ENCODE measurements around the gene TNFRSF21. TPM values are rescaled to one million over a fixed set of nuclear protein-coding genes. Genes with fewer than 3 reads are reported as not detected.
"Not testable (repeated sequence)": the region's sequence is repeated elsewhere in the genome, so short reads cannot be mapped to it uniquely, and the experiment has no call there.

Gene TNFRSF21
- total and polyA plus RNA-seq, 2 donors, result 22.8 to 43.2 TPM

GRCh38 chr6:47231151-47231550, 78.6 kb downstream of the TNFRSF21 start:
- WGBS, result 90% methylated on average over 4 of the region's 4 CpGs

GRCh38 chr6:47230579-47230978, 79.1 kb downstream of the TNFRSF21 start:
- Histone ChIP-seq H3K36me3 (ENCODE audit: insufficient read depth) (peaks cover 3% of the 10 kb centered on the region), H3K4me1 (ENCODE audit: insufficient read depth) (no peaks in the 10 kb centered on the region), H3K27ac (ENCODE audit: low read depth) (no peak overlapping the region), H3K4me3 (ENCODE audit: low read depth, low read length) (no peak overlapping the region)
- 82% methylated on average over 6 of the region's 6 CpGs for WGBS
- DNase-seq (ENCODE audit: extremely low spot score), result no peak

More at GRCh38 chr6:47231151-47231550, 78.6 kb downstream of the TNFRSF21 start:
- no peak for DNase-seq (ENCODE audit: extremely low spot score)
- peak overlapping the region; percentile 33 for H3K27ac ChIP-seq (ENCODE audit: low read depth)
- H3K36me3 ChIP-seq (ENCODE audit: insufficient read depth), result peaks cover 3% of the 10 kb centered on the region
- H3K4me3 ChIP-seq (ENCODE audit: low read depth, low read length), result no peak overlapping the region
- H3K4me1 ChIP-seq (ENCODE audit: insufficient read depth), result no peaks in the 10 kb centered on the region

GRCh38 chr6:47229255-47229654, 80.5 kb downstream of the TNFRSF21 start:
- no peaks in the 10 kb centered on the region for H3K4me1 ChIP-seq (ENCODE audit: insufficient read depth)
- WGBS, result 96% methylated on average over 7 of the region's 7 CpGs

GRCh38 chr6:47228093-47228492, 81.6 kb downstream of the TNFRSF21 start:
- not testable (repeated sequence) for DNase-seq (ENCODE audit: extremely low spot score); H3K4me3 ChIP-seq (ENCODE audit: low read depth, low read length); H3K4me1 ChIP-seq (ENCODE audit: insufficient read depth); H3K36me3 ChIP-seq (ENCODE audit: insufficient read depth); H3K27ac ChIP-seq (ENCODE audit: low read depth)
- 97% methylated on average over 3 of the region's 3 CpGs for WGBS

More at GRCh38 chr6:47229255-47229654, 80.5 kb downstream of the TNFRSF21 start:
- DNase-seq (ENCODE audit: extremely low spot score), result no peak
- H3K36me3 ChIP-seq (ENCODE audit: insufficient read depth), result peaks cover 3% of the 10 kb centered on the region
- H3K27ac ChIP-seq (ENCODE audit: low read depth), result no peak overlapping the region
- H3K4me3 ChIP-seq (ENCODE audit: low read depth, low read length), result no peak overlapping the region

- H3K27ac ChIP-seq (ENCODE audit: low read depth); H3K4me3 ChIP-seq (ENCODE audit: low read depth, low read length); DNase-seq (ENCODE audit: extremely low spot score); H3K4me1 ChIP-seq (ENCODE audit: insufficient read depth); H3K36me3 ChIP-seq (ENCODE audit: insufficient read depth): not testable (repeated sequence)
Measured at GRCh38 chr6:47223251-47223650, 86.5 kb downstream of the TNFRSF21 start.

GRCh38 chr6:47221565-47221964, 88.1 kb downstream of the TNFRSF21 start:
- Histone ChIP-seq H3K36me3 (ENCODE audit: insufficient read depth) (no peaks in the 10 kb centered on the region), H3K27ac (ENCODE audit: low read depth) (no peak overlapping the region), H3K4me1 (ENCODE audit: insufficient read depth) (no peaks in the 10 kb centered on the region), H3K4me3 (ENCODE audit: low read depth, low read length) (no peak overlapping the region)
- 52% methylated on average over 9 of the region's 9 CpGs for WGBS
- no peak for DNase-seq (ENCODE audit: extremely low spot score)

- H3K4me1 ChIP-seq (ENCODE audit: insufficient read depth), result no peaks in the 10 kb centered on the region
- WGBS, result 70% methylated on average over 6 of the region's 6 CpGs
- DNase-seq (ENCODE audit: extremely low spot score), result no peak
- no peak overlapping the region for H3K4me3 ChIP-seq (ENCODE audit: low read depth, low read length)
- H3K27ac ChIP-seq (ENCODE audit: low read depth), result no peak overlapping the region
- no peaks in the 10 kb centered on the region for H3K36me3 ChIP-seq (ENCODE audit: insufficient read depth)
Measured at GRCh38 chr6:47209632-47210031, 100.1 kb downstream of the TNFRSF21 start.

GRCh38 chr6:47207261-47207660, 102.4 kb downstream of the TNFRSF21 start:
- Histone ChIP-seq H3K36me3 (ENCODE audit: insufficient read depth) (no peaks in the 10 kb centered on the region), H3K27ac (ENCODE audit: low read depth) (no peak overlapping the region), H3K4me3 (ENCODE audit: low read depth, low read length) (no peak overlapping the region), H3K4me1 (ENCODE audit: insufficient read depth) (no peaks in the 10 kb centered on the region)
- no peak for DNase-seq (ENCODE audit: extremely low spot score)
- WGBS, result 75% methylated on average over 2 of the region's 2 CpGs

- Histone ChIP-seq H3K27ac (ENCODE audit: low read depth) (no peak overlapping the region), H3K36me3 (ENCODE audit: insufficient read depth) (no peaks in the 10 kb centered on the region), H3K4me3 (ENCODE audit: low read depth, low read length) (no peak overlapping the region), H3K4me1 (ENCODE audit: insufficient read depth) (no peaks in the 10 kb centered on the region)
- no peak for DNase-seq (ENCODE audit: extremely low spot score)
Measured at GRCh38 chr6:47206626-47207025, 103.1 kb downstream of the TNFRSF21 start.

GRCh38 chr6:47203938-47204611, 105.6 kb downstream of the TNFRSF21 start:
- H3K4me1 ChIP-seq (ENCODE audit: insufficient read depth), result no peaks in the 10 kb centered on the region
- 48% methylated on average over 2 of the region's 2 CpGs for WGBS
- no peaks in the 10 kb centered on the region for H3K36me3 ChIP-seq (ENCODE audit: insufficient read depth)
- no peak overlapping the region for H3K4me3 ChIP-seq (ENCODE audit: low read depth, low read length)
- no peak overlapping the region for H3K27ac ChIP-seq (ENCODE audit: low read depth)
- no peak for DNase-seq (ENCODE audit: extremely low spot score)

- DNase-seq (ENCODE audit: extremely low spot score), result no peak
- Histone ChIP-seq H3K4me3 (ENCODE audit: low read depth, low read length) (no peak overlapping the region), H3K4me1 (ENCODE audit: insufficient read depth) (no peaks in the 10 kb centered on the region), H3K27ac (ENCODE audit: low read depth) (no peak overlapping the region), H3K36me3 (ENCODE audit: insufficient read depth) (no peaks in the 10 kb centered on the region)
- 78% methylated on average over 4 of the region's 4 CpGs for WGBS
Measured at GRCh38 chr6:47203266-47203937, 106.3 kb downstream of the TNFRSF21 start.

GRCh38 chr6:47202644-47203205, 107.0 kb downstream of the TNFRSF21 start:
- no peak for DNase-seq (ENCODE audit: extremely low spot score)

GRCh38 chr6:47200536-47201334, 109.0 kb downstream of the TNFRSF21 start:
- Histone ChIP-seq H3K4me1 (ENCODE audit: insufficient read depth) (no peaks in the 10 kb centered on the region), H3K36me3 (ENCODE audit: insufficient read depth) (no peaks in the 10 kb centered on the region), H3K4me3 (ENCODE audit: low read depth, low read length) (no peak overlapping the region), H3K27ac (ENCODE audit: low read depth) (no peak overlapping the region)
- no peak for DNase-seq (ENCODE audit: extremely low spot score)
- WGBS, result 87% methylated on average over 3 of the region's 3 CpGs

More at GRCh38 chr6:47202644-47203205, 107.0 kb downstream of the TNFRSF21 start:
- 77% methylated on average over 2 of the region's 2 CpGs for WGBS
- no peak overlapping the region for H3K27ac ChIP-seq (ENCODE audit: low read depth)
- no peaks in the 10 kb centered on the region for H3K36me3 ChIP-seq (ENCODE audit: insufficient read depth)
- no peaks in the 10 kb centered on the region for H3K4me1 ChIP-seq (ENCODE audit: insufficient read depth)
- no peak overlapping the region for H3K4me3 ChIP-seq (ENCODE audit: low read depth, low read length)

Data from urinary bladder (tissue), 4 donors.